GM10266 (cell line): ENCODE measurements around the gene VWA3B.
"Not testable (repeated sequence)": the region's sequence is repeated elsewhere in the genome, so short reads cannot be mapped to it uniquely, and the experiment has no call there.

Experiments
- DNase-seq: peaks from one replicate; pipeline ENCODE4 v3.0.0; 2012; ENCODE audit errors: extremely low spot score
- TF ChIP-seq, protein P1 (sequence below): IDR thresholded peaks from 2 replicates; pipeline ENCODE4 v1.5.1; 2012; ENCODE audit warnings: mild to moderate bottlenecking, low read depth; ENCODE audit not compliant: control insufficient read depth, insufficient read depth; ENCODE audit errors: missing control alignments

Gene VWA3B

DNA sequence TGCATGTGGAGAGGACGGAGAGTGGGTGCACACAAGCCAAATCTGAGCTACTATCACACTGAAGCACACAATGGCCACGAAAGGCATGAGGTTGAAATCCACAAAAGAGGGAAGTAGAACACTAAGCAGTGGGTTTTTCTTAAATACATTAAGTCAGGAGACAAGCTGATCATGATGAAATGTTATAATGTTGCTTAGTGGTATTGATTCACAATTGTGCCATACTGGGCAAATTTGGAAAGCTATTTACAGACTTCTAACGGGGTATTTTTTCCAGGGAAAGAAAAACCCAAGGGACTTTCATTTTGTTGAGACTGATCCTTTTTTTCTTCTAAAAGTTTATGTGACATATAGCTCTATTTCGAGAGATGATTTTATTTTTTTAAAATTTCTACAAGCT lies 158.5 kb downstream of the VWA3B start:
- TF ChIP-seq, protein P1, sequence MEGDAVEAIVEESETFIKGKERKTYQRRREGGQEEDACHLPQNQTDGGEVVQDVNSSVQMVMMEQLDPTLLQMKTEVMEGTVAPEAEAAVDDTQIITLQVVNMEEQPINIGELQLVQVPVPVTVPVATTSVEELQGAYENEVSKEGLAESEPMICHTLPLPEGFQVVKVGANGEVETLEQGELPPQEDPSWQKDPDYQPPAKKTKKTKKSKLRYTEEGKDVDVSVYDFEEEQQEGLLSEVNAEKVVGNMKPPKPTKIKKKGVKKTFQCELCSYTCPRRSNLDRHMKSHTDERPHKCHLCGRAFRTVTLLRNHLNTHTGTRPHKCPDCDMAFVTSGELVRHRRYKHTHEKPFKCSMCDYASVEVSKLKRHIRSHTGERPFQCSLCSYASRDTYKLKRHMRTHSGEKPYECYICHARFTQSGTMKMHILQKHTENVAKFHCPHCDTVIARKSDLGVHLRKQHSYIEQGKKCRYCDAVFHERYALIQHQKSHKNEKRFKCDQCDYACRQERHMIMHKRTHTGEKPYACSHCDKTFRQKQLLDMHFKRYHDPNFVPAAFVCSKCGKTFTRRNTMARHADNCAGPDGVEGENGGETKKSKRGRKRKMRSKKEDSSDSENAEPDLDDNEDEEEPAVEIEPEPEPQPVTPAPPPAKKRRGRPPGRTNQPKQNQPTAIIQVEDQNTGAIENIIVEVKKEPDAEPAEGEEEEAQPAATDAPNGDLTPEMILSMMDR = no peak
- no peak for DNase-seq

DNA sequence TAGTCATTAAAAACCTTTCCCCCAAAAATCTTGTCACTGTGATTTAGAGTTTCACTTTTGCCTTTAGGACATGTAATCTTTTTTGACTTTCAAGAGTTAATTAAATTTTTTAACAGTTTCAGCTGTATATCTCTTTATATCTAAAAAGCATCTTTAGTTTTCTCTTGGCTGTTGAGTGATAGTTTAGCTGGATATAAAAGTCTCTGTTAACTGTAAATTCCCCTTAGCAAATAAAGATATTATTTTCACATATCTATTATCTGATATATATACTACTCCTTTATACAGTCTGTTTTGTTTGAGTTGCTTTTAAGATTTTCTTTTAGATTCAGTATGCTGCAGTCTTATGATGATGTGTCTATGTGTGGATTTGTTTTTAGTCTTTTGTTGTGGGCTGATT lies 160.4 kb downstream of the VWA3B start:
- DNase-seq = no peak
- TF ChIP-seq, protein P1 = no peak

DNA sequence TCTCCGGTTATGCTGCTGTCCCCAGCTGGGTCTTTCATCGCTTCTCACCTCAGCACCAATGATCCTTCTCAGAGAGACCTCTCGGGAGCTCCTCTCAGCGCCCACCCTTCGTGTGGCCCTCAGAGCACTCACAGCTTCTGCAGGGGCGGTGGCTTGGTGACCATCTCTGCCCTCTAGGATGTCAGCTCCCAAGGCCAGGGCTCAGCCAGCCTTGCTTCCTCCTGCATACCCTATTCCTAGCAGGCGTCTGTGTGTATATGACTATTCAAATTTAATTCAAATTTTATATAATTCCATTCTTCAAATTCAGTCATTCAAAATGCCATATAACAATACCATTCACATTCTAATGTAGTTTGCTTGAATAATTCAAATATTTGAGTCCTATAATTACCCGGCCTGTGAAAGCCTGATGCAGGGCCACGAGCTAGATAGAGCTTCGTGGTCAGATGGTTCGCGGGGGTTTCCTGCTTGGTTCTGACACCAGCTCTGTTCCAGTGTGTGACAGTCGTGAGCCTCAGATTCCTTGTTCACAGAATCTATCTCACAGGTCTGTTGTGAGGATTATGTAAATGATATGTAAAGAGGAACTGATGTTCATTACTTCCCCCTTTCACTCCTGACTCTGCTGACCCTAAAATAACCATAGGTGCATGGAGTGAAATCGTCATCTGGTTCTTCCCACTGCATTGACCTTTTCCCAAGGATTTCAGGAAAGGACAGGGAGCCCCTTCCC lies 165.2 kb downstream of the VWA3B start:
- TF ChIP-seq, protein P1 = no peak
- no peak for DNase-seq

DNA sequence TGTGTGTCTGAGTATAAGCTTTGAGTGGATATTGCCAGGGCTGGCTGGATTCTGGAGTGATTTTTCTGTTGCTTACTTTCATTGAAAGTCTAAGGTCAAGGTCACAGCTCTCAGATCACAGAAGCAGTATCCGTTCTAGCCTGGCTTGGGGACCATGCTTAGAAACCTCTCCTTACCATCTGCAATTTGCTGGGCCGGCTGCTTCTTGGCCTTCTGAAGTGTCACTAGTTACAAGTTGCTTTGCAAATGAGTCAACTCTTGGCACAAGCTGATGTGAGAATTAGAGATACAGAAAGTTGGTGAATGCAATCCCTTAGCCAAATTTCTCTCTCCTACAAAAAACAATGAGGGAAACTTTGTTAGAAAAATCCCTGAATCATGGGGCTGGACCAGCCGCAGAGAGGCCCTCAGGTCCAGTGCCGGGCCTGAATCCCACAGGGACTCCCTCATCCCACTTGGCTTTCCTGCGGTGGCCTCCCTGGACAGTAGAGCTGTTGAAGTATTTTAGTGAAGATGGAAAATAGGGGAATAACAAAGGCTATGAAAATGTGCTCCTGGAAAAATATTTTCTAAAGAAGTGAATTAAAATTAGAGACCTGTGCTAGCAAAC lies 166.6 kb downstream of the VWA3B start:
- TF ChIP-seq, protein P1 = no peak
- no peak for DNase-seq

DNA sequence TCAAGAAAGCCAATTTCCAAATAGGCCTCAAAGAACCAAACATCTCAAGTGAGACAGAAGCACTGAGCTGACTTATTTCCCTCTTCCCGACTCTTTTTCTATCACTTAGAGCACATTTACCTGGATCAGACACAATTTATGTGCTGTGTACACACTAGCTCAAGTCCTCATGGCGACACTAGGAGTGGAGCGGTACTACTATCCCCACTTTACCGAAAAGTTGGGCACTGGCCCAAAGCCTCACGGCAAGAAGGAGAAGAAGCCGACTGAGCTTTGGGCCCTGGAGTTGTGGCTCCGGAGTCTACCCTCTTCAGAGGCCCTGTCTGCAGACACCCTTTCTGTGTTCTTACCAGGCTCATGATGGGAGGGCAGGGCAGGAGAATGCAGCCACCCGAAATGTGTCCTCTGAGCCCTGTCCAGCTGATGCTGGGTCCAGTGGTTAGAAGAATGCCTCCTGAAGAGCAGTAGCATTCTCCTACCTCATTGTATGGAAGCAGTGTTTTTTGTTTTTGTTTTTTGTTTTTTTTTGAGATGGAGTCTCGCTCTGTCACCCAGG lies 167.6 kb downstream of the VWA3B start:
- DNase-seq = no peak
- TF ChIP-seq, protein P1 = no peak

DNA sequence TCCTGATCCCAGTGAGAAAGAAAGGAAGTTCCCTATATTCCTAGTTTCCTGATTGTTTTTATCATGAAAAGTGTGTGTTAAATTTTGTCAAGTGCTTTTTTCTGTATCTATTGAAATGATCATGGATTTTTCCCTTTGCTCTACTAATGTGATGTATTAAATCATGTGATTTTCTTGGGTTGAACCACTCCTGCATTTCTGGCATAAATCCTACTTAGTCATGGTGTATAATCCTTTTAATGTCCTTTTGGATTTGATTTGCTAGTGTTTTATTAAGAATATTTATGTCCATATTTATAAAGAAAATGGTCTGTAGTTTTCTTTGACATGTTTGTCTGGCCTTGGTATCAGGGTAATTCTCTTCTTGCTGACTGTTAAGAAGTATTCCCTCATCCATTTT lies 171.9 kb downstream of the VWA3B start:
- TF ChIP-seq, protein P1 = no peak
- DNase-seq = no peak

DNA sequence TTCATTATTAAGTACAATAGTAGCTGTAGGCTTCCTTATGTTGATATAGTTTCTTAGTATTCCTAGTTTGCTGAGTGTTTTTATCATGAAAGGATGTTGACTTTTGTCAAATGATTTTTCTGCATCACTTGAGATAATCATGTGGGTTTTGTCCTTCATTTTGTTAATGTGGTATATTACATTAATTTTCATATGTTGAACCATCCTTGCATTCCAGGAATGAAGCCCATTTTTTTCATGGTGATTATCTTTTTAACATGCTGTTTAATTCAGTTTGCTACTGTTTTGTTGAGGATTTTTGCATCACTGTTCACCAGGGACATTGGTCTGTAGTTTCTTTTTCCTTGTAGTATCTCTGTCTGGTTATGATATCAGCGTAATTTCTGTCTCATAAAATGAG lies 176.4 kb downstream of the VWA3B start:
- TF ChIP-seq, protein P1 = no peak
- no peak for DNase-seq

DNA sequence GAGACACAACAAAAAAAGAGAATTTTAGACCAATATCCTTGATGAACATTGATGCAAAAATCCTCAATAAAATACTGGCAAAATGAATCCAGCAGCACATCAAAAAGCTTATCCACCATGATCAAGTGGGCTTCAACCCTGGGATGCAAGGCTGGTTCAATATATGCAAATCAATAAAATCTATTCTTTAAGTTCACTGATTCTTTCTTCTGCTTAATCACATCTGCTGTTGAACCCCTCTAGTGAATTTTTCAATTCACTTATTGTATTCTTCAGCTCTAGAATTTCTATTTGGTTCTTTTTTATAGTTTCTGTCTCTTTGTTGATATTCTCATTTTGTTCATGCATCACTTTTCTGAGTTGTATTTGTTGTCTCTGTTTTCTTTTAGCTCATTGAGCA lies 181.3 kb downstream of the VWA3B start:
- not testable (repeated sequence) for DNase-seq
